HuH-7.5 (cell line): ENCODE results near the gene SRM.
A peak's percentile ranks its signal among the peaks of the same experiment; 100 is the strongest.

Source experiments
- DNase-seq: peaks from one replicate; pipeline ENCODE4 v3.0.0; 2011; ENCODE audit warnings: low spot score

Gene SRM

DNA sequence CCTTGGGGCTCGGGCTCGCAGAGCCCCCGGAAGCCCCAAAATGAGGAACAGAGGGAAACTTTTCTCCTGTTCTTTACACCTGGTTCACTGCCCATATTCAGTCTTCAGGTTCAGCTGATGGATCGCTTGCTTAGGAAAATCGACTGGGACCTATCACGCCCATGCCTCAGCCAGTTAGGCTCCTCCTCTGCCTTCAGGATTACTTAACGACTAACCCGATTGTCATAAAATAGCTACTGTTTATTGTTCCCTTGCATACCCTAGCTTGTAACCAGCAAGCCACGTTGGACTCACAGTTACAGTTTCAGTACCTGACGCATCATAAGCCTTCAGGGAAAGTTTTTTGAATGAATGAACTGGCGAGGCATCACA is 46.7 kb downstream of the SRM start:
- DNase-seq: peak; percentile 27

DNA sequence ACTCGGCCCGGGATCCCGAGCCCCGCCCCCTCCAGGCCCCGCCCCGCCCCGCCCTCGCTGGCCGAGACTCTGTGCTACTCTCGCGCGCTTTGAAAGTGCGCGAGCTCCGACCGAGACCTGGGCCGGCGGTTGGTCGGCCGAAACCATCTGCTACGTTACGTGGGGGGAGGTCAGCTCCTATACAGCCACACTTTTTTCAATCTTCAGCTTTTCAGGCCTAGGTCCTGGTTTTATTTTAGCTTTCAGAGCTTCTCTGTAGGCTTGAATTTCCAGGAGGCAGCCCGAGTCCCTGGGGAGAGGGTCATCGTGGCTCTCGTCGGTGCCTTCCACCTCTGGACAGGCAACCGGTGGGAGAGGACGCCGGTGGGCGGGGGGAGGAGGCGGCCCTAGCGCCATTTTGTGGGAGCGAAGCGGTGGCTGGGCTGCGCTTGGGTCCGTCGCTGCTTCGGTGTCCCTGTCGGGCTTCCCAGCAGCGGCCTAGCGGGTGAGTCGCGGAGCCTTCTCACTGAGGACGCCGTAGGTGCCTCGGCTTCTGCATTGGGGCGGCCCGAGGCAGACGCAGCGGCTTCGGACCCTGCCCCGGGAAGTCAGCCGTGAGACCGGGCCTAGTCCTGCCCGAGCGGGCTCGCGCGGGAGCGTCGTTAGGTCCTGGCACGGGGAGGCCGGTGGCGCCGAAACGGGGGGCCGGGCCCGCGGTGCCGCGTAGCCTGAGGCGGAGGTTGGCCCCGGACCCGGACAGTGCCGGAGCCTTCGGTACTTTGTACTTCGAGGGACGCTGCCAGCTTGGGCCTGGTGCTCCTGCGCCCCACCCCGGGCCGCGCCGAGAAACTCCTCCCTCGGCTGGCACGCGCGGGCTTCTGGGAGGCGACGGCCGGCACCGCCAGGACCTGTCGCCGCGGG is 47.3 kb downstream of the SRM start, which contains the start of gene TARDBP:
Gene TARDBP, plus strand, starts transcription at position 395 of the 900 bp plus-strand sequence. CDS start 1,074 bp downstream, outside the sequence.
- peak; percentile 87 for DNase-seq
